ENCODE measurements around the gene PNPLA4. TPM values are rescaled to one million over a fixed set of nuclear protein-coding genes. Genes with fewer than 3 reads are reported as not detected.

The PNPLA4 gene, protein sequence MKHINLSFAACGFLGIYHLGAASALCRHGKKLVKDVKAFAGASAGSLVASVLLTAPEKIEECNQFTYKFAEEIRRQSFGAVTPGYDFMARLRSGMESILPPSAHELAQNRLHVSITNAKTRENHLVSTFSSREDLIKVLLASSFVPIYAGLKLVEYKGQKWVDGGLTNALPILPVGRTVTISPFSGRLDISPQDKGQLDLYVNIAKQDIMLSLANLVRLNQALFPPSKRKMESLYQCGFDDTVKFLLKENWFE
- 11.4 and 28.3 TPM in 2 replicates for total RNA-seq

DNA sequence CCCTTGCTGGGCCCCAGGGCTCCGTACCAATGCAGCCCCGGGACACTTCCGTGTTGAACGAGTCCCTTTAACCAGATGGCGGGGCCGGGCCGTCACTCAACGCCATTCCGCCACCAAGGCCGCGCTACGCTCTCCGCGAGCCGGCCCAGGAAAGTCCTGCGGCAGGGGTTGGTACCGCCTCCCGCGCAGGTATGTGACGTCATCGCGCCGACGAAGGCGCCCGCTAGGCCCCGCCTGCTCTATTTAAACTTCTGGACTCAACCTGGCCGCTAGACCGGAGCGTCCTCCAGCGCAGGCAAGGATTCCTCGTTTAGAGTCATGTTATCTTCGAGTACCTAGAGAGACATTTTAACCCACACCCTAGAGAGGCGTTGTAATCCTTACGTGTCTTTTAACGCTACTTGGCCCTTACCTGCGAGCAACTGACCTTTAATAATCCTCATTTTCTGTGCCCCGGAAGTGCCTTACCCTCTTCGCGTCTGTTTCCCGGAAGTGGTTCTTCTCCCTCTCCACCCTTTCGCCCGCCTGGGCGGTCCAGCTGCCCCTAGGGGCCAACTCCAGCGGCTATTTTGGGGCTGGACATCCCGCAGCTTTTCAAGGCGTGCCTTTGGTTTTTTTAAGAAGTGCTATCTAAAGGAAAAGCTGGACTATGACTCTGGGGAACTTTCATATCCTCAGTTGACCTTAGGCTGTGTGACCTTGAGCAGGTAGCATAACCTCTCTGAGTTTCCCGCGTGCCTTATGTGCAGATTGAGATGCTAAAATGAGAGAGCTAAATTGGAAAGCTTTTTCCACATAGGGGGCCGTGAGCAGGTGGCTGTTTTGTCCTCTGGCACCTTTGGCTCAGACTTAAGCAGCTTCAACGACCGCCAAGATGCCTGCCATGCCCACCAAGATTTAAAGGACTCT is at the start of gene PNPLA4:
PNPLA4 (minus strand) TSS at position 155 of the 909 bp plus-strand sequence. CDS start 1,294 bp downstream, outside the sequence.

Small RNAs within 50 kb of the gene (small RNA-seq; reads per million reads assigned to genes)
- not detected for gene AC005296.1

Other genes starting within 250 kb of the PNPLA4 start
- not detected in 2 replicates for gene VCX, start 84.2 kb downstream of the PNPLA4 start, total RNA-seq
- not detected in 2 replicates for gene VCX2, start 243.9 kb upstream of the PNPLA4 start, total RNA-seq

Data from articular chondrocyte of knee joint (primary cell).